ENCODE results near the gene ENOX1.

ENOX1 gene

DNA sequence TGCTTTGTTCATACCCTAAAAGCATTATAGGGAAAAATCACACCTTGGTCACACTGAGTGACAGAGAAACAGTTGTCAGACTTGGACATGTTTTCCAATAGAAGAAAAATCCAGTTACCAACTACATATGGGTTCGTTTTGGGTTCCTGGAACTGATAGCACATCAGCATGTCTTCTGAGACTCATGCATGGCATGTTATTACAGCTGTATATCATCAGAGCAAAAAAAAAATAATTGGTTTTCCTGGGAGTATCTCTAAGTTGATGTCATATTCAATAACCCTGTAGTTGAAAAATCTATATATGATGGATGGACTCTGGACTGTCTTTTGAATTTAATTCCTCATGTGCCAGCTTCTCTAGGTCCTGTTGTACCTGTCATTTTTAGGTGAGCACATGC, 551.7 kb downstream of the ENOX1 start:
- no peak for TF ChIP-seq FOXP2 (optimal IDR thresholded peaks at IDR 0.05; ENCODE audit: borderline replicate concordance, extremely low read depth, extremely low read length, insufficient read depth)
- TF ChIP-seq POLR2AphosphoS5 (IDR thresholded peaks at IDR 0.05; ENCODE audit: low read depth, low read length): no peak
- TF ChIP-seq TAF1 (IDR thresholded peaks at IDR 0.05; ENCODE audit: borderline replicate concordance, insufficient read depth, low read length): no peak
- TF ChIP-seq, protein P1, sequence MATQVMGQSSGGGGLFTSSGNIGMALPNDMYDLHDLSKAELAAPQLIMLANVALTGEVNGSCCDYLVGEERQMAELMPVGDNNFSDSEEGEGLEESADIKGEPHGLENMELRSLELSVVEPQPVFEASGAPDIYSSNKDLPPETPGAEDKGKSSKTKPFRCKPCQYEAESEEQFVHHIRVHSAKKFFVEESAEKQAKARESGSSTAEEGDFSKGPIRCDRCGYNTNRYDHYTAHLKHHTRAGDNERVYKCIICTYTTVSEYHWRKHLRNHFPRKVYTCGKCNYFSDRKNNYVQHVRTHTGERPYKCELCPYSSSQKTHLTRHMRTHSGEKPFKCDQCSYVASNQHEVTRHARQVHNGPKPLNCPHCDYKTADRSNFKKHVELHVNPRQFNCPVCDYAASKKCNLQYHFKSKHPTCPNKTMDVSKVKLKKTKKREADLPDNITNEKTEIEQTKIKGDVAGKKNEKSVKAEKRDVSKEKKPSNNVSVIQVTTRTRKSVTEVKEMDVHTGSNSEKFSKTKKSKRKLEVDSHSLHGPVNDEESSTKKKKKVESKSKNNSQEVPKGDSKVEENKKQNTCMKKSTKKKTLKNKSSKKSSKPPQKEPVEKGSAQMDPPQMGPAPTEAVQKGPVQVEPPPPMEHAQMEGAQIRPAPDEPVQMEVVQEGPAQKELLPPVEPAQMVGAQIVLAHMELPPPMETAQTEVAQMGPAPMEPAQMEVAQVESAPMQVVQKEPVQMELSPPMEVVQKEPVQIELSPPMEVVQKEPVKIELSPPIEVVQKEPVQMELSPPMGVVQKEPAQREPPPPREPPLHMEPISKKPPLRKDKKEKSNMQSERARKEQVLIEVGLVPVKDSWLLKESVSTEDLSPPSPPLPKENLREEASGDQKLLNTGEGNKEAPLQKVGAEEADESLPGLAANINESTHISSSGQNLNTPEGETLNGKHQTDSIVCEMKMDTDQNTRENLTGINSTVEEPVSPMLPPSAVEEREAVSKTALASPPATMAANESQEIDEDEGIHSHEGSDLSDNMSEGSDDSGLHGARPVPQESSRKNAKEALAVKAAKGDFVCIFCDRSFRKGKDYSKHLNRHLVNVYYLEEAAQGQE (IDR thresholded peaks at IDR 0.05; ENCODE audit: insufficient read depth in 1 of 2, low read depth in 2 of 2, low read length in 2 of 2): no peak
- TF ChIP-seq SIN3A (IDR thresholded peaks at IDR 0.05; ENCODE audit: borderline replicate concordance, insufficient read depth, low read length): no peak

DNA sequence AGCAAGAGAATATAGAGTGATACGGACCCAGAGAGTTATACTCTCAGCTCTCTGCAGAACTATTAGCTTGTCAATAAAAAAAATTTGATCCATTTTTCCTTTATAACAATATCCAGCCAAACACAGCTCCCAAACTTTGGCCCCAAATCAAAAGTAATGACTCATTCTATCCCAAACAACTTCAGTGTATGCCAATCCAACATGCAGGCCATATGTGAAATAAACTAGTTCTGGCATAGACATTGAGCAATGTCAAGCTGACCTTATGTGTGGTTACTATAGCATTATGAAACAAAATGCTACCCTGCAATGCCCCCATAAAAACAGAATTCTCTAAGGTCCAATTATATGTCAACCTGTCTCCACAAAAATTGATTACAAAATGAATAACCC, 553.9 kb downstream of the ENOX1 start:
- TF ChIP-seq POLR2AphosphoS5 (IDR thresholded peaks at IDR 0.05; ENCODE audit: low read depth, low read length) (no peak), FOXP2 (optimal IDR thresholded peaks at IDR 0.05; ENCODE audit: borderline replicate concordance, extremely low read depth, extremely low read length, insufficient read depth) (no peak), TAF1 (IDR thresholded peaks at IDR 0.05; ENCODE audit: borderline replicate concordance, insufficient read depth, low read length) (no peak), SIN3A (IDR thresholded peaks at IDR 0.05; ENCODE audit: borderline replicate concordance, insufficient read depth, low read length) (no peak)
- TF ChIP-seq, protein P1 (IDR thresholded peaks at IDR 0.05; ENCODE audit: insufficient read depth in 1 of 2, low read depth in 2 of 2, low read length in 2 of 2): no peak

DNA sequence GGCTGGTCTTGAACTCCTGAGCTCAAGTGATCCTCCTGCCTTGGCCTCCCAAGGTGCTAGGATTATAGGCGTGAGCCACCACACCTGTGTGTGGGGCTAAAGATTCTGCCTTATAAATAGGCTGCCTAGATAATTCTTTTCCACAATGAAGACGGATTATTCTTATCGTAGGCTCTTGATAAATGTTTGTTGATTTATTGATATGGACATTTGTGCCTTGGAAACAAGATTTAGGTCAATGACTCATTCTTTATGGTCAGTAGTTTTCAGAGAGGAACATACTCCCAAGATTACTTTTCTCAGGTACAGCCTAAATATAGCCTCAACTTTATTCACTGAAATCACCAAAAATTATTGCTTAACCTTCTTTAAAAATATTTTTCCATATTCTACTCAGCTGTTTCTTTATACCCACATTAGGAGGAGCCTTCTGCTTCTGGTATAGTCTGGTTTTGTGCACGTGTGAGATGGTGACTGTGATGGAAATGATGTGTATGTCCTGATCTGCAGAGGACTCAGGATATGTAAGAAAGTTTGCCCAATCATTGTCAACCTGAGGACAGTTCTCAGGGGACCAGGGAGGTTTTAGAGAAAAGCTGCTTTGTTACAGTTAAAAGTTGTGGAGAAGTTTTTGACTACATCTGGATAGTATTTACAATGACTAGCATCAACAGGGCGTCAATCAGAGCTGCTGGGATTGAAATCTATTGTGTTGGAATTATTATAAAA, 554.5 kb downstream of the ENOX1 start:
- TF ChIP-seq TAF1 (IDR thresholded peaks at IDR 0.05; ENCODE audit: borderline replicate concordance, insufficient read depth, low read length): no peak
- TF ChIP-seq, protein P1 (IDR thresholded peaks at IDR 0.05; ENCODE audit: insufficient read depth in 1 of 2, low read depth in 2 of 2, low read length in 2 of 2): no peak
- no peak for TF ChIP-seq POLR2AphosphoS5 (IDR thresholded peaks at IDR 0.05; ENCODE audit: low read depth, low read length)
- no peak for TF ChIP-seq SIN3A (IDR thresholded peaks at IDR 0.05; ENCODE audit: borderline replicate concordance, insufficient read depth, low read length)
- TF ChIP-seq FOXP2 (optimal IDR thresholded peaks at IDR 0.05; ENCODE audit: borderline replicate concordance, extremely low read depth, extremely low read length, insufficient read depth): no peak

DNA sequence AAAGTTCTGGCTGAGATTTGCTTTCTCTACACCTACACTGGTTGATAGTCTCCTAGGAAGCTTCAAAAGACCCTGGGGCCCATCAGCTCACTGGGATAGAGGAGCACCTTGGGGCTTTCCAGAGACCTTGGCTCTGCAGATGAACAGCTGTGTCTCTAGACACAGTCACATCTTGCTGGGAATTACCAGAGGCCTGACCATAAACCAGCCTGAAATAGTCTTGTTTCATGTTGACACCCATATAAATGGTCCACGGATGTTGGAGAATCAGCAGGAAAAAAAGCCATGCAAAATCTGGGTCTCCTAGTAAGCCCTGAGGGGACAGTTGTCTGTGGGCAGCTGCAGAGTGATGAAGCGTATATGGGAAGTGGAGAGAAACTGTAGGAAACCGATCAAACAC, 555.8 kb downstream of the ENOX1 start:
- TF ChIP-seq SIN3A (IDR thresholded peaks at IDR 0.05; ENCODE audit: borderline replicate concordance, insufficient read depth, low read length) (no peak), POLR2AphosphoS5 (IDR thresholded peaks at IDR 0.05; ENCODE audit: low read depth, low read length) (no peak), FOXP2 (optimal IDR thresholded peaks at IDR 0.05; ENCODE audit: borderline replicate concordance, extremely low read depth, extremely low read length, insufficient read depth) (no peak)
- TF ChIP-seq, protein P1 (IDR thresholded peaks at IDR 0.05; ENCODE audit: insufficient read depth in 1 of 2, low read depth in 2 of 2, low read length in 2 of 2): no peak

Data from PFSK-1 (cell line).